ENCODE results near the gene IP6K2.

DNA sequence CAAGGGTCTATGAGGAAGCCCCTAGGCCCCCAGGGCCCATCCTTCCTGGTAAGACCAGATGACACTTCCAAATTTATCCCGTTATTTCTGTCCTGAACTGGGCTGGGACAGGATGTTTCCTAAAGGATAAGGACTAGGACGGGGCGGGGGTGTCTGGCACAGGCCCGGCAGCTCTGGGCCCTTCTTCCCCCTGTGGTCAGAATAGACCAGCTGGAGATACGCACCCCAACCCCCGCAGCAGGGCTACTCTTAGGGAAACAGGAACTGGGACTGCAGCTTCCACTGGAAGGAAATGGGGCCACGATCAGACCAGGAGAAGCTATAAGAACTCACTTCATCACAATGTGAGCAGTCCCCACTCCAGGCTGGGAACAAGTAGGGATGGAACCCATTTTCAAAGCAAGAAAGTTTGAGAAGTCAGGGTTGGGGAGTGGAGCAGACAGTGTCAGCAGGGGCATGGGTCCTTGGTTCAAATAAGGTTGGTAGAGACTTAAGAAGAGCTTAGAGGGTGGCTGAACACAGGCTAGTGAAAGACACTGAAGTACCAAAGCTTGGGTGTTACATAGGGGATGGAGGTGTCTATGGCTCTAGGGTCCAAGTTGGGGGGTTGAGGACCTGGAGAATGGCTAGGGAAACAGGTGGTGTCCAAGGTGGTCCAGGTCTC, 32.4 kb downstream of the IP6K2 start:
- TF ChIP-seq KDM5A (IDR thresholded peaks at IDR 0.05) (no peak), POLR2A (IDR thresholded peaks at IDR 0.05; ENCODE audit: low read length) (no peak), ESRRA (IDR thresholded peaks at IDR 0.05; ENCODE audit: borderline replicate concordance, low read length) (no peak), HDAC2 (IDR thresholded peaks at IDR 0.05) (no peak), RARB (CRISPR knock-in tag; IDR thresholded peaks at IDR 0.05) (no peak), PHF8 (IDR thresholded peaks at IDR 0.05; ENCODE audit: borderline replicate concordance, low read depth) (no peak), EP300 (IDR thresholded peaks at IDR 0.05) (no peak), REST (IDR thresholded peaks at IDR 0.05) (no peak), RCOR1 (IDR thresholded peaks at IDR 0.05; ENCODE audit: low read depth, low read length) (no peak), POLR2AphosphoS2 (conservative IDR thresholded peaks at IDR 0.05; ENCODE audit: low read length) (no peak), KDM1A (IDR thresholded peaks at IDR 0.05; ENCODE audit: low read depth) (no peak), CBX2 (IDR thresholded peaks at IDR 0.05; ENCODE audit: borderline replicate concordance, low read depth) (no peak)
- TF ChIP-seq, protein P1, sequence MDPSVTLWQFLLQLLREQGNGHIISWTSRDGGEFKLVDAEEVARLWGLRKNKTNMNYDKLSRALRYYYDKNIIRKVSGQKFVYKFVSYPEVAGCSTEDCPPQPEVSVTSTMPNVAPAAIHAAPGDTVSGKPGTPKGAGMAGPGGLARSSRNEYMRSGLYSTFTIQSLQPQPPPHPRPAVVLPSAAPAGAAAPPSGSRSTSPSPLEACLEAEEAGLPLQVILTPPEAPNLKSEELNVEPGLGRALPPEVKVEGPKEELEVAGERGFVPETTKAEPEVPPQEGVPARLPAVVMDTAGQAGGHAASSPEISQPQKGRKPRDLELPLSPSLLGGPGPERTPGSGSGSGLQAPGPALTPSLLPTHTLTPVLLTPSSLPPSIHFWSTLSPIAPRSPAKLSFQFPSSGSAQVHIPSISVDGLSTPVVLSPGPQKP (IDR thresholded peaks at IDR 0.05; ENCODE audit: low read depth, low read length) = no peak
- TF ChIP-seq, protein P2, sequence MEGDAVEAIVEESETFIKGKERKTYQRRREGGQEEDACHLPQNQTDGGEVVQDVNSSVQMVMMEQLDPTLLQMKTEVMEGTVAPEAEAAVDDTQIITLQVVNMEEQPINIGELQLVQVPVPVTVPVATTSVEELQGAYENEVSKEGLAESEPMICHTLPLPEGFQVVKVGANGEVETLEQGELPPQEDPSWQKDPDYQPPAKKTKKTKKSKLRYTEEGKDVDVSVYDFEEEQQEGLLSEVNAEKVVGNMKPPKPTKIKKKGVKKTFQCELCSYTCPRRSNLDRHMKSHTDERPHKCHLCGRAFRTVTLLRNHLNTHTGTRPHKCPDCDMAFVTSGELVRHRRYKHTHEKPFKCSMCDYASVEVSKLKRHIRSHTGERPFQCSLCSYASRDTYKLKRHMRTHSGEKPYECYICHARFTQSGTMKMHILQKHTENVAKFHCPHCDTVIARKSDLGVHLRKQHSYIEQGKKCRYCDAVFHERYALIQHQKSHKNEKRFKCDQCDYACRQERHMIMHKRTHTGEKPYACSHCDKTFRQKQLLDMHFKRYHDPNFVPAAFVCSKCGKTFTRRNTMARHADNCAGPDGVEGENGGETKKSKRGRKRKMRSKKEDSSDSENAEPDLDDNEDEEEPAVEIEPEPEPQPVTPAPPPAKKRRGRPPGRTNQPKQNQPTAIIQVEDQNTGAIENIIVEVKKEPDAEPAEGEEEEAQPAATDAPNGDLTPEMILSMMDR (IDR thresholded peaks at IDR 0.05) = no peak
